HG02642 (cell line): ENCODE measurements around the gene OR1F1.
"Not testable (repeated sequence)": the region's sequence is repeated elsewhere in the genome, so short reads cannot be mapped to it uniquely, and the experiment has no call there.

Experiments
- ATAC-seq: cut with Tn5 transposase; IDR thresholded peaks from one replicate; pipeline ENCODE4 v1.9.1; 2021; ENCODE audit warnings: mild to moderate bottlenecking; ENCODE audit not compliant: unreplicated experiment, poor library complexity

Gene OR1F1

DNA sequence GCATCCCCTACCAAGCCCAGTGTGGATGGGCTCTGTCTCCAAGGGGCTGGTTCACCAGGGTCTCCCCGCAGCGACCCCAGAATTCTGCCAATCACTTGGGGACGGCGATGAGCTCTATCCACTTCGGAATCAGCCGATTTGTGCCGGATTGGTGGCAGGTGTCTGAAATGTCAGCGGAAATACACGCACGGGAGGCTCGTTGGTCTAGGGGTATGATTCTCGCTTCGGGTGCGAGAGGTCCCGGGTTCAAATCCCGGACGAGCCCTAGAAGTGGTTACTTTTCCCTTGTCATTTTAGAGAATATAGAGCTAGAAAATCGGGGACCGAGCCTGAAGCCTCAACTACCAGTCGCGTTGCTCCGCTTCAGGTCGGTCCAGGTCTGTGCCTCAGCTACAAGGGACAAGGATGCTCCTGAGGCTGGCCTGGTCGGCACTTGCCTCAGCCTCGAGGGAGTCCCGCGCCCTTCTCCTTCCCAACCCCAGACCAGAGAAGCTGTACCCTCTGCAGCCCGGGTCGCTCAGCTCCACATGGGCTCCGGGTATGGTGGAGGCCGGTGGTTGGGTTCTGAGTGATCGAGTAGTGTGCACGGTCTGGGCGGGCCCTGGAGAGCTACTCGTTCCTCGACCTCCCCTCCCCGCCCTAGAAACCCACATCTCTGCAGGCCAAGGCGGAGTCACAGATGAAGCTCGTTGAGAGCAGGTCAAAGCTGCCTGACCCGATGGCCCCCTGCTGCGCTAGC lies 16.0 kb upstream of the OR1F1 start:
- no peak for ATAC-seq

DNA sequence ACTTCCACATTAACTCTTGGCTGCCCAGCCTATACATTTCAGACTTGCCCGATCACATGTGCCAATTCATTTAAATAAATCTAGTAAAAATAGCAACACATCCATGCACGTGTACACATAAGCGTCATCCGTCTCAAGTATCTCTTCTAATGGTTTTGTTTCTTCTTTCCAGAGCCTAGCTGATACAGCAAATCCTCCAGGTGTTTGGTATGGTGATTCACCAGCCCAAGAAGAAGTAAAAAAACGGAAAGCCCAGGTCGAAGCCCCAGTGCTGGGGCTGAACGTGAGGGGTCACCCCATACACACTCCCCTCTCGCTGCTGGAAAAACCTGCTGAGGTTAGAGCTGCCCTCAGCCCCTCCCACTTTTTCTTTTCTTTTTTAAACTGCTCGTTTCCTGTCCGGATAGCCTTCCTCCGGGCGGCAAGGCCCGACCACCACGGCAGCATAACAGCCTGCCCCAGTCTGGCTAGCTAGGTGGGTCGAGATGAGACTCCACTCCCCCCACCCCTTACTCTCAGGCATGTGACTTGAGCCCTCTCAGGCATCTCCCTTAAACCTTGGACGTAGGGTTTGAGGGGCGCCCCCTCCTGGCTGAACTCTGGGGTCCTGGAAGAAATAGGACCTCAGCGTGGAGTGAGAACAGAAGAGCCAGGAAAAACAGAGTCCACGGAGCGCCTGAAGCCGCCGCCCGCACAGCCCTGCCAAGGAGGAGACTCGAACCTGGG lies 13.9 kb upstream of the OR1F1 start:
- ATAC-seq = no peak

DNA sequence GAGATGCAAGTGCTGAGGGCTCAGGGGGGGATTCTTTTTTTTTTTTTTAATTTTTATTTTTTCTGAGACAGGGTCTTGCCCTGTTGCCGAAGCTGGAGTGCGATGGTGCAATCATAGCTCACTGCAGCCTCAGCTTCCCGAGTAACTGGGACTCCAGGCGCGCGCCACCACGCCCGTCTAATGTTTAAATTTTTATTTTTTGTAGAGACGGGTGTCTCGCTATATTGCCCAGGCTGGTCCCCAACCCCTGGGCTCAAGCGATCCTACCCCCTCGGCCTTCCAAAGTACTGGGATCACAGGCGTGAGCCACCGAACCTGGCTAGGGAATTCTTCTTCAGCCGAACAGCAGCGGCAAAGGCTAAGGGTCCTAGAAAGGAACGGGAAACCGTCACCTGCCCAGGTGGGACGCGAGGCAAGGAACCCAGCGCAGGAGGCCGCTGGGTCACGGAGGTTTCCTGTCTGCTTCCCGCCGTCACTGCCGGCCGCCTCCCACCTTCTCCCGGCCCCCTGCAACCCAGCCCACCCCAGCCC lies 13.3 kb upstream of the OR1F1 start:
- ATAC-seq = no peak

DNA sequence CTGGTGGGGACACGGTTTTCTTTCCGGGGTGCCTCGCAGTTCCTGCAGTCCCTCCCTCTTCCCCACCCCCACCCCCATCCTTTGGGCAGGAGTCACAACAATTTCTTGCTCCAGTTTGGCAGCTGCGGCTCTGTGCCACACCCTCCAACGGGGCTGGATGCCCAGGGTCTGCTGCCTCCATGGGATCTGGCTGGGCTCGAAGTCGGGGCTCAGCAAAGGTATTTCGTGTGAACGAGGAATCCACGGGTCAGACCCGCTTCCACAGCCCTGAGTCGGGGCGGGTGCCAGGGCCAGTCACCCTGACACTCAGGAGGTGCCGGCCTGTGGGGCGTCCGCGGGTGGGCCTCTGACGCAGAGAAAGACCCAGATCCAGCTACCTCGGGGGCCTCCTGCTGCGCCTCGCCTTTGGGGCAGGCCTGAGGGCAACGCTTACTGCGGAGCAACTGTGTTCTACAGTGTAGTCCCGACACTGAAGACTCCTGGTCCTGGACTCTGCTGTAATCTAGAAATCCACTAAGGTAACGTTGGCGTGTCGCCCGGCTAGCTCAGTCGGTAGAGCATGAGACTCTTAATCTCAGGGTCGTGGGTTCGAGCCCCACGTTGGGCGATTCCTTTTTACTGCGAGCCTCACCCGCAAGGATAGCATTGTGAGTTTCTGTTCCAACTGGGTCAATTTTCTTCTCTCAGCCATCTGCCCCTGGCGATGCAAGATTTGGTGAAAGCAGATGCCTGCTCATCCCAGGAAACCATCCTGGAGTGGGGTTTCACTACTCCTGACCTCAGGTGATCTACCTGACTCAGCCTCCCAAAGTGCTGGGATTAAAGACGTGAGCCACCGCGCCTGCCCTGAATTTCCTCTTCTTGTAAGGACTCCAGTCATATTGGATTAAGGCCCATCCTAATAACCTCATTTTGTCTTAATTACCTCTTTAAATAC lies 12.6 kb upstream of the OR1F1 start:
- no peak for ATAC-seq

DNA sequence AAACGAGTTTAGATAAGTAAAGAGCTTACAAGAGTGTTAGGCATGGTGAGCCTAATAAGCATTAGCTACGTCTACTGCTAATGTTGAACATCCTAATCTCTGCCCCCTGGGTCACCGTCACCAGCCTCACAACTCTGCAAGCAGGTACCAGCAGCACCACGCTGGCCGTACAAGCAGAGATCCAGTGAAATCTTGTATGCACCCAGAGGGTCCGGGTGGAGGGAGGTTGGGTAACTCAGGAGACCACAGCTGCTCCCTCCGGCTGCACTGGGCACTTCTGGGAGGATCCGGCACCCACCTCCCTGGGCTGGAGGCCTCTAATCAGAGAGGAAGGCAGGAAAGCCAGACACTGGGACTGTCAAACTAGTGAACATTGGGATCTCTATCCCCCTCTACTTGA lies 8.4 kb upstream of the OR1F1 start:
- ATAC-seq = no peak

DNA sequence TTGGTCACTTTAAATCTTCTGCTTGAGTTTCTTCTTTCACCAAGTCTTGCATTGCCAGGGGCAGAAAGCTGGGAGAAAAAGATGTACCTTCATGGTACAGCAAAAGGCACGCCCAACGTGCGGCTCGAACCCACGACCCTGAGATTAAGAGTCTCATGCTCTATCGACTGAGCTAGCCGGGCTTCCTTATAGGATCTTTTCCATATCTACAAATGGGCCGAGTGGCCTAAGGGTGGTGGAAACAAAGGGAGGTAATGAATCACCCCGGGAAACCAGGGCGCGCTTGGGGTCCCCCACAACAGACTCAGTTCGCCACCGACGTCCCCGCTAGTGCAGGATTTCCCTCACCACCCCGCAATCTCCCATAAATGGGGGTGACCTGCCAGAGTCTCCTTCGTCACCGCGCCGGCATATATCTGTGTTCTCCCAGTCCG lies 7.5 kb upstream of the OR1F1 start:
- ATAC-seq = no peak

DNA sequence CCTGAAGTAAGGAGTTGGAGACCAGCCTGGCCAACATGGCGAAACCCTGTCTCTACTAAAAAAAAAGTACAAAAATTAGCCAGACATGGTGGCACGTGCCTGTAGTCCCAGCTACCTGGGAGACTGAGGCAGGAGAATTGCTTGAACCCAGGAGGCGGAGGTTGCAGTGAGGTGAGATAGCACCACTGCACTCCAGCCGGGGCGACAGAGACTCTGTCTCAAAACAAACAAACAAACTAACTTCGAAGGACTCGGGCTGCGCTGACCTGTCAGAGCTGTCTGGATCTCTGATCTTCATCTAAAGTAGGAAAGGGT lies 5.8 kb upstream of the OR1F1 start:
- not testable (repeated sequence) for ATAC-seq

DNA sequence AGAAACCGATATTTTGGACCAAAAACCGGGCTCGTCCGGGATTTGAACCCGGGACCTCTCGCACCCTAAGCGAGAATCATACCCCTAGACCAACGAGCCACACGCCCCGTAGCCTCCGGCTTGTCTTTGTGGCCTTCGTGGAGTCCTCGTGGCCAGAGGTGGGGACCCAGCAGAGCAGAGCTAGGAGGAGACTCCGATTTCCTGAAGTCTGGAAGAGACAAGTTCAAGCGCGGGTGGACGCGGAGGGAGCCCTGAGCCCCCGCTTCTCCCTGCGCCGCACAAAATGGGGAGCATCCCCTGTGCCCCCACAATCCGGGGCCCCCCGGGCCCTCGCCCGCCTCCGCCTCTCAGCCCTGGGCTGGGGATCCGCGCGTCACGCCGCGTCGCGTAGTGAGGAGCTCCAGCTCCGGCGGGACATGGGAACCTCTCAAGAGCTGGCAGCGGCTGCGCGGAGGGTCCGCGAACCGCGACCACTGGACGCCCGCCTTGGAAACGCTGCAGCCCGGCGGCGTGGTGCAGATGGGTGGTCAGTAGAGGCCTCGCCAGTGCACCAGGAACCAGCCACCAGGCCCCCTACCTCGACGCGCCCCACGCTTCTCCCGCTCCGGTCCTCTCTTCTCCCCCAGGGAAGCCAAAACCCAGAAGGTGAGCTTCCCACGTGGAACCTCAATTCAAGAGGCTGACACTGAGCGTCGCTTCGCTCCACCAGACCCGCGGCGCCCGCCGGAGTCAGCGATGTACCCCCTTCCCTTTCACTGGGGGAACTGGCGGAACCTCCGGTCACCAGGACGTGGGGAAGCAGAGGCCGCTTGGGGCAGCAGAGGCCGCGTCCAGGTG lies 5.2 kb upstream of the OR1F1 start:
- ATAC-seq = no peak

DNA sequence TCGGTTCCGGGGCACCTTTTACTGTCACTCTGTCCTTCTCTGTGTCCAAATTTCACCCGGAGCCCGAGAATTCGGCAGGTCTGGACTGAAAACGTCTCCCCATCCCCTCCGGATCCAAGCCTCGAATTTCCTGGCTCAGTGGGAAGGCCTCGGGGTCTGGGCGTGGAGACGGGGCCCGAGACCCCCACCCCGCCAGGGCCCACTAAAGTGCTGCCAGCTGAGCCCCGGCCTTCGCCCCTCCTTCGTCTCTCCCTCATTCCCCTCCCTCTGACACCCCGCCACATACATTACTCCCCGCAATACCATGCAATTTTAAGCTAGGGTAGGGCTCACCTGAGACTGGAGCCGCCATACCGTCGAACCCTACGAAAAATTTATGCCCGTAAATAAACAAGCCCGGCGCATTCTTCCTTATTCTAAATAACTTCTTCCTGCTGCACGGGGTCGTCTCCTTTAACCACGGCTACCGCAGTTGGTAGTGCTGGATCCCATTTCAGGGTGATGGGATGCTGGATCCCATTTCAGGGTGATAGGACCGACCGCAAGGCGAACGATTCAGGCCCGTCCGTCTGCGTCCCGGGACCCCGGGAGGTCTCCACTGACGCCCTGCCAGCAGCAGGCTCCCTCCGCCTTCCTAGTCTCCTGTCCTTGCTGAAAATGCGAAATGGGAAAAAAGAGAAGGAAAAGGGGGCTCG lies 4.4 kb upstream of the OR1F1 start:
- ATAC-seq = no peak

DNA sequence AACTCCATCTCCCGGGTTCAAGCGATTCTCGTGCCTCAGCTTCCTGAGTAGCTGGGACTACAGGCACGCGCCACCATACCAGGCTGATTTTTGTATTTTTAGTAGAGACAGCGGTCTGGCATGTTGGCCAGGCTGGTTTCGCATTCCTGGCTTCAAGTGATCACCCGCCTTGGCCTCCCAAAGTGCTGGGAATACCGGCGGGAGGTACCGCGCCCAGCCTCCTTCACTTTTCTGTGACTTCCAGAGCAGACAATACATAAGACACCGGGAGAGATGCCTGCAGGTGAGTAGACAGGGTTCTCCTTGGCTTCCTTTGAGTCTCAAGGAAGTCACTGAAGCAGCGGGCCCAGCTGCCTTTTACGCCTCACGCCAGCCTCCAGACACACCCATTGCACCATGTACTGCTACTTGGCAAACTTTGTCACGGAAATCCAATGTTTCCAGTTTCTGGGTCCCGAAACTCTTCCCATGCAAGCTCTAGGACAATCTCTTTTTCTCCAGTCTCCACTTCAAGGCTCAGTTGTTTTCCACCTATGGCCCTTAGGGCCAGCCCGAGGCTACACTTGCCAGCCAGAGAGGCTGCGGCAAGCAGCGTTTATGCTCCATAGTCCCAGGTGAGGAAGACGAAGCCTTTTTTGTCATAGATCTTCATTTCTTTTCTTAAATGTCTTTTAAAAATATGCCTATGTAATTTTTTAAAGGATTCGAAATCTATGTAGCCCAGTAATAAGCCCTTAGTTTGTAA lies 886 bp upstream of the OR1F1 start:
- ATAC-seq = no peak

DNA sequence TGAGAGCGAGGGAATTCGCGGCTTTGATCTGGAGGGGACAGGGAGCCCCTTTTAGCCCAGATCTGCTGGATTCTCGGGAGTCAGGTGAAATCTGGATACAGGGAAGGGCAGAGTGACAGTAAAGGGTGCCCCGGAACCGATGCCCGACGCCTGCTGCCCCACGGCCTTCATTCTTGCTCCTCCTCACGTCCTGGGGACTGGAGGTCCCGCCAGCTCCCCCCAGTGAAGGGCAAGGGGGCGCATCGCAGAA lies 596 bp downstream of the OR1F1 start:
- no peak for ATAC-seq

DNA sequence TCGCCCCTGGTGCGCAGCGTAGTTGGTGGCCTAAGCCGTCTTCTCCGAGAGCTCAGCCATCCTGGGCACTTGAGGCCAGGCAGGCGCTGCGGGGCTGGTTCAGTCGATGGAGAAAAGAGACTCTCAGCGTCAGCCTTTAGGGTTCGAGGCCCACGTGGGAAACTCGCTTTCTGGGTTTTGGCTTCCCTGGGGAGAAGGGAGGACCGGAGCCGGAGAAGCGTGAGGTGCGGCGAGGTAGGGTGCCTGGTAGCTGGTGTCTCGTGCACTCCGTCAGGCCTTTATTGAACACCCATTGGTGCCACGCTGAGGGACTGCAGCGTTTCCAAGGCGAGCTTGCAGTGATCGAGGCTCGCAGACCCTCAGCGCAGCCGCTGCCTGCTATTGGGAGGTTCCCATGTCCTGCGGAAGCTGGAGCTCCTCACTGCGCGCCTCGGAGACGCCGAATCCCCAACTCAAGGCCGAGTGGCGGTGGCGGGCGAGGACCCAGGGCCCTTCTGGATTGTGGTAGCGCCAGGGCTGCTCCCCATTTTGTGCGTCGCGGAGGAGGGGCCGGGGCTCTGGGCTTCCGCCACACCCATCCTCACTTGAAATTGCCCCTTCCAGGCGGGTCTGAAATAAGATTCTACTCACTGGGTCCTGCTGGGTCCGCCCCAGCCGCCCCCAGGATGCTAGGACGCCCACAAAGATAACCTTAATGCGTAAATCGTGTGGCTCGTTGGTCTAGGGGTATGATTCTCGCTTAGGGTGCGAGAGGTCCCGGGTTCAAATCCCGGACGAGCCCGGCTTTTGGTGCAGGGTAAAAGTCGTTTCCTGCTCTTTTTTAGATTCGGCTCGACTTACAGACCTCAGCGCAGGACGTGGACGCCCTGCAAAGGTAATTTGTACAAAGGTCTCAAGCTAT lies 1.2 kb downstream of the OR1F1 start:
- no peak for ATAC-seq

DNA sequence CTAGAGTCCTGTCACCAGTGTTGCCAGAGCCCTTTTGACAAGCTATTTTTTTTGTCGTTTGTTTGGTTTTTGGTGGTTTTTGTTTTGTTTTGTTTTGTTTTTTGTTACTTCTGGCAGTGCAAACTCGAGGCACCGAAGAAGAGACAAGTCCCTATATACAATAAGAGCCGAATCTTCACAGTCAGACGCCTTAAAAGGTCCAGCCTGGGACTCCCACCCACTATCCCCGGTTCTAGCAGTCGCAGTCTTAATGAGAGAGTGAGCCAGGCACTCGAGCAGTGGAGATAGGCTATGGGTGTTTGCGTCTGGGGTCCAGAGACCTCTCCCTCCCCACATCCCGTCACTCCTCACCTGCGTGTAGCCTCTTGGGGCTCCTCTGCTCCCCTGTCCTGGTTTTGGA lies 1.9 kb downstream of the OR1F1 start:
- ATAC-seq = no peak

DNA sequence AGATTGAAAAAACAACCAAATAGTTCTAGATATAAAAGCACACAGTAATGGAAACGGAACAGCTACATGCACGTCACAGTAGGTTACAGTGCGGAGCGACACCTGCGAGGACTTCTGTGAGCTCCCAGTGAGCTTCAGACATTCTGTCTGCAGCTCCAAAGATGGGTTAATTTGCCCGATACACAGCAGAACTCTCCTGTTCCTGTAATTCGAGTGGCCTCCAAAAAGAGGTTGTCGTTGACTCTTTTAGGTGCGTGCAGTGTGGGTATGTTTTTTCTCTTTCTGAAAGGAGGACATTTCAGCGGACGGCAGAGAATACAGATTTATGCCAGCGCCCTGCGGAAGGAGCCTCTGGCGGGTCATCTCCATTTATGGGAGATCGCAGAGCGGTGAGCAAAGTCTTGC lies 2.9 kb downstream of the OR1F1 start:
- ATAC-seq = no peak

DNA sequence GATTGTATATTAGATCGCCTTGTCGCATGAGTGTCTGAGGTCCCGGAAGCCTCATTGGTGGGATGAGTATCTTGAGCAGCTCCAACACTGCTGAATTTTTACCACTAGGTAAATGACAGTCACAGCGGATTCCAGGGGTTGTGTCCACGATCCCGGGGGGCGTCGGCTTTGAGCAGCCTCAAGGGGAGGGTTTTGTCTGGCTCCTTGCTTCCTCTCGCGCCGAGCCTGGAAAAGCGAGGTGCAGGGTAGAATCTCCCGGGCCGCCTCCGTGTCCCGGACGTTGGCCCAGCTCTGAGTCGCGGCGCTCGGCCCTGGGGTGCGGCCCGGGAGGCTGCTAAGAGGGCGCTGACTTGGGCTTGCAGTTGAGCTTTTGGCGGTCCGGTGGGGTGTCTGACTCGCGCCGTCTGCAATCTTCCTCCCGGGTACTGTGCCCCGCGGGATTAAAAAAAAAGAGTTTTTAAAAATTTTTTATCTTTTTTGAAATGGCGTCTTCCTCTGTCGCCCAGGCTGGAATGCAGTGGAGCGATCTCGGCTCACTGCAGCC lies 4.5 kb downstream of the OR1F1 start:
- no peak for ATAC-seq

DNA sequence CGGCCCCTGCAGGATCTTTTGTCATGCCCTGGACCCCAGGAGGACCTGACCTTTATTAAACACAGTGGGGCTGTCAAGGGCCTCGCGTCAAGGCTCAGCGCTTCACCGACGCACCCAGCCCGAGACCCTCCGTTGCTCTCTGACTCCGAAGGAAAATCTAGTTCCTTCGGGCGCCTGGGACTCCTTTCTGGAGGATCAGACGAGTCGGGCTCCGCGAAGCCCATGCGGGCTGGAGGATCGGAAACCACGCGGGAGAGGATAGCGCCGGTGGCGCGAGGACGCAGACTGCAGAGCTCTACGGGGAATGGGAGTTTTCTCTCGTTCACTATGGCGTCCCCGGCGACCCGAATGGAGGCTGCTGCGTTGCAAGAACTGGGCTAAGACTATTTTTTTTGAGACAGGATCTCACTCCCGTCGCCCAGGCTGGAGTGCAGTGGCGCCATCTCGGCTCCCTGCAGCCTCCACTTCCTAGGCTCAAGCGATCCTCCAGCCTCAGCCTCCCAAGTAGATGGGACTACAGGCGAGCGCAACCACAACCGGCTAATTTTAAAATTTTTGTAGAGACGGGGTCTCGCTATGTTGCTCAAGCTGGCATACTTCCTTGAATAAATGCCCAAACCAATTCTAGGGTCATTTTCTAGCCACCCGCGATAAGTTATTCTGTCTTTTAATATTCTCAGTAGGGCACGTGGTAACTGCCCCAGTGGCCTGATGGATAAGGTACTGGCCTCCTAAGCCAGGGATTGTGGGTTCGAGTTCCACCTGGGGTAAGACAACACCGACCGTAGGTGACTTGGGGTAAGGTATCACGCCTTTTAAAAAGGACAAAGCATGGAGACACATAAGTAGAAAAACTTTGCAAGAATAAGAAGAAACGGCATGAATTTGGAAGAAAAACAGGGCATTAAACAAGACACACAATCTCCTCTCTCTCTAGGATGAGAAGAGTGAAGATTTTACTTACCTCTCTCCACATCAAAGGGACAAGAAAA lies 5.5 kb downstream of the OR1F1 start:
- ATAC-seq = no peak

DNA sequence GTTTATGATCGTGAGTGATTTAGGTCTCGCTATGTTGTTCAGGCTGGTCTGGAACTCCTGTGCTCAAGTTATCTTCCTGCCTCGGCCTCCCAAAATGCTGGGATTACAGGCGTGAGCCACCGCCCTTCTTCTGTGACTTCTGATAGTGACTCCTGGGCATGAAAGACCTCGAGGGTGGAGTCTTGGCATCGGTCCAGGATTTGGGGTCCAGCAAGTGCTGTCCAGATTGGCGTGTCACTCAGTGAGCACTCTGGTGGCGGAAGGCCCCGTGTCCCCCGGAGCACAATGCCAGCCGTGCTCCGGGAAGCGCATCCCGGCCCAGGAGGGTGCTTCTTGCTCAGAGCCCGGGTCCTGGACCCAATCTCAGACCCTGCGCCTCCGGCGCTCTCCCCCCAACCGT lies 6.8 kb downstream of the OR1F1 start:
- no peak for ATAC-seq
